Heart right ventricle (tissue), 16 donors: ENCODE results near the gene FAM149A. TPM values are rescaled to one million over a fixed set of nuclear protein-coding genes. Genes with fewer than 3 reads are reported as not detected.

Experiments used
- ATAC-seq, 8 donors: fragments of 200-7000 bp; cut with Tn5 transposase; one replicate each; pipeline ENCODE4 v1.9.1; 2020; ENCODE audit warnings: mild to moderate bottlenecking in 8 of 8, moderate library complexity in 8 of 8, moderate number of reproducible peaks in 1 of 8
- DNase-seq, 2 donors: peaks; one replicate each; pipeline ENCODE4 v3.0.0-alpha.2; 2020
- H3K27ac ChIP-seq, 10 donors: fragments of 200-600 bp; sonication (generic) in 2 of 10; one replicate each; pipeline versions ENCODE4 v1.5.0 to v1.8.0; 2020 to 2022; ENCODE audit warnings: mild to moderate bottlenecking in 3 of 10
- H3K27me3 ChIP-seq, 7 donors: fragments of 200-600 bp; one replicate each; pipeline ENCODE4 v1.8.0; 2021 to 2022; ENCODE audit warnings: mild to moderate bottlenecking in 2 of 7
- H3K36me3 ChIP-seq, 9 donors: fragments of 200-600 bp; sonication (generic) in 1 of 9; one replicate each; pipeline versions ENCODE4 v1.5.0 to v1.8.0; 2020 to 2022; ENCODE audit warnings: mild to moderate bottlenecking in 2 of 9
- H3K4me1 ChIP-seq, 9 donors: fragments of 200-600 bp; sonication (generic) in 1 of 9; one replicate each; pipeline versions ENCODE4 v1.5.0 to v1.8.0; 2020 to 2022; ENCODE audit warnings: mild to moderate bottlenecking in 4 of 9
- H3K4me3 ChIP-seq, 10 donors: fragments of 200-600 bp; sonication (generic) in 2 of 10; one replicate each; pipeline versions ENCODE4 v1.5.0 to v1.8.0; 2020 to 2022; ENCODE audit warnings: mild to moderate bottlenecking in 7 of 10, moderate library complexity in 2 of 10
- H3K9me3 ChIP-seq, 11 donors: fragments of 200-600 bp in 10 of 11; sonication (generic) in 2 of 11; one replicate each; pipeline versions ENCODE4 v1.5.0 to v1.8.0; 2013 to 2022; ENCODE audit warnings: mild to moderate bottlenecking in 2 of 11, control low read depth in 1 of 11, moderate library complexity in 1 of 11
- WGBS, 2 donors: extraction: QIAGEN DNeasy Blood & Tissue Kit; methylation state at CpG; one replicate each; pipeline ENCODE4 v1.1.7; 2013; ENCODE audit warnings: inconsistent platforms in 1 of 2; 5-methylcytosine and 5-hydroxymethylcytosine counted together
- intact Hi-C, 10 donors: fragments of 100-400 bp; cut with DNase I; formaldehyde crosslinking; loops; one replicate each; pipeline versions ENCODE4 v1.11.1 to v1.14.2; 2022
- polyA plus RNA-seq, 2 donors: library from polyadenylated mRNA; stranded (reverse); fragments of 200-250 nt; gene quantifications; one replicate each; pipeline ENCODE4 v1.2.3, GENCODE V29; 2013
- total RNA-seq, 10 donors: library from RNA; stranded (reverse); fragmentation: NEBNext Ultra II Directional in 3 of 10; extraction: Animal tissue kit (Norgen Biotek cat#: 25700) in 3 of 10; gene quantifications; one replicate each; pipeline versions ENCODE4 v1.2.1 to v1.2.4, GENCODE V29; 2021 to 2023
- TF ChIP-seq, protein P1 (sequence below), 9 donors: fragments of 200-600 bp; sonication (generic) in 2 of 9; IDR thresholded peaks; one replicate each; pipeline versions ENCODE4 v1.5.0 to v1.8.0; 2021 to 2022; ENCODE audit warnings: antibody characterized with exemption in 9 of 9, mild to moderate bottlenecking in 5 of 9, moderate library complexity in 1 of 9
- donor health status: Arrhythmogenic right ventricular cardiomyopathy.
- donor health status: ischemic (EF 13 %, LVEDD 7.1; RV severe dilation, severe dysfunction).
- donor health status: healthy with polysubstance abuse.
- donor health status: DM: no; HTN: yes; CAD: no.
- donor health status: DM: no; HTN: no; CAD: no.
- donor health status: ischemic (EF 25% LVEDD 6.9; RV normal size, moderate dysfunction).
- donor health status: ischemic (EF 25% LVEDD 5.7; RV mildly dilated, moderate dysfunction).
- donor health status: healthy.
- donor health status: DM: yes; HTN: yes; CAD: no.
- donor health status: Ischemic cardiomyopathy.
- donor health status: ischemic (EF 35%, LVEDD 5.7; RV mildly dilated, moderate dysfunction).
- donor health status: nonischemic (EF 11% LVEDD 7.7; RV severe dilation, severe dysfunction).
- donor health status: DM: yes; HTN: yes; CAD: no.
- donor health status: PGD.
- donor health status: ischemic (EF 29% LVEDD 5.4; RV normal size, mild dysfunction).
- donor health status: nonischemic (EF 23%, LVEDD 6.1; RV moderate dilation, normal function).

The FAM149A gene
- total and polyA plus RNA-seq, 12 donors: 1.2 to 13.7 (median 9.8) TPM

- no peak overlapping the region for H3K4me3 ChIP-seq
- no peak overlapping the region for H3K27ac ChIP-seq
- H3K4me1 ChIP-seq: peaks cover 0 to 26% (median 13%) of the 10 kb centered on the region in 9 donors
- TF ChIP-seq, protein P1, sequence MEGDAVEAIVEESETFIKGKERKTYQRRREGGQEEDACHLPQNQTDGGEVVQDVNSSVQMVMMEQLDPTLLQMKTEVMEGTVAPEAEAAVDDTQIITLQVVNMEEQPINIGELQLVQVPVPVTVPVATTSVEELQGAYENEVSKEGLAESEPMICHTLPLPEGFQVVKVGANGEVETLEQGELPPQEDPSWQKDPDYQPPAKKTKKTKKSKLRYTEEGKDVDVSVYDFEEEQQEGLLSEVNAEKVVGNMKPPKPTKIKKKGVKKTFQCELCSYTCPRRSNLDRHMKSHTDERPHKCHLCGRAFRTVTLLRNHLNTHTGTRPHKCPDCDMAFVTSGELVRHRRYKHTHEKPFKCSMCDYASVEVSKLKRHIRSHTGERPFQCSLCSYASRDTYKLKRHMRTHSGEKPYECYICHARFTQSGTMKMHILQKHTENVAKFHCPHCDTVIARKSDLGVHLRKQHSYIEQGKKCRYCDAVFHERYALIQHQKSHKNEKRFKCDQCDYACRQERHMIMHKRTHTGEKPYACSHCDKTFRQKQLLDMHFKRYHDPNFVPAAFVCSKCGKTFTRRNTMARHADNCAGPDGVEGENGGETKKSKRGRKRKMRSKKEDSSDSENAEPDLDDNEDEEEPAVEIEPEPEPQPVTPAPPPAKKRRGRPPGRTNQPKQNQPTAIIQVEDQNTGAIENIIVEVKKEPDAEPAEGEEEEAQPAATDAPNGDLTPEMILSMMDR (IDR thresholded peaks at IDR 0.05): no peak
- intact Hi-C loops: loop anchor here in 1 of 10 donors (5.0 kb wide), 1 partner anchor 44 kb away; the partner anchor contains the start of gene CYP4V2
- H3K9me3 ChIP-seq: no peaks in the 10 kb centered on the region
- peaks cover 0 to 4% (median 0%) of the 10 kb centered on the region in 9 donors for H3K36me3 ChIP-seq
- DNase-seq (no peak), ATAC-seq (no peak)
- peaks cover 0 to 41% (median 0%) of the 10 kb centered on the region in 7 donors for H3K27me3 ChIP-seq
- WGBS, 2 donors: 94 to 96% methylated on average over 1 of the region's 1 CpG
These were observed 44.0 kb downstream of the FAM149A start for GRCh38 chr4:186148336-186148975.

GRCh38 chr4:186149872-186150271 is 45.4 kb downstream of the FAM149A start:
- ATAC-seq (peak in 7 of 8 donors; percentile 54 to 89 (median 59)), DNase-seq (peak; percentile 70 to 82)
- TF ChIP-seq, protein P1 (IDR thresholded peaks at IDR 0.05): peak in 8 of 9 donors; percentile 39 to 87 (median 71)
- intact Hi-C loops: loop anchor here in 1 of 10 donors (5.0 kb wide), 1 partner anchor 42 kb away; the partner anchor contains the start of gene CYP4V2
- H3K36me3 ChIP-seq: peaks cover 0 to 12% (median 0%) of the 10 kb centered on the region in 9 donors
- no peaks in the 10 kb centered on the region for H3K9me3 ChIP-seq
- 32 to 51% methylated on average over 14 of the region's 14 CpGs for WGBS, 2 donors
- peaks cover 0 to 30% (median 0%) of the 10 kb centered on the region in 7 donors for H3K27me3 ChIP-seq
- H3K4me3 ChIP-seq: peak overlapping the region in 6 of 10 donors; percentile 0 to 36 (median 28)
- H3K27ac ChIP-seq: peak overlapping the region in 5 of 10 donors; percentile 2 to 65 (median 15)
- H3K4me1 ChIP-seq: peaks cover 0 to 19% (median 8%) of the 10 kb centered on the region in 9 donors

DNA sequence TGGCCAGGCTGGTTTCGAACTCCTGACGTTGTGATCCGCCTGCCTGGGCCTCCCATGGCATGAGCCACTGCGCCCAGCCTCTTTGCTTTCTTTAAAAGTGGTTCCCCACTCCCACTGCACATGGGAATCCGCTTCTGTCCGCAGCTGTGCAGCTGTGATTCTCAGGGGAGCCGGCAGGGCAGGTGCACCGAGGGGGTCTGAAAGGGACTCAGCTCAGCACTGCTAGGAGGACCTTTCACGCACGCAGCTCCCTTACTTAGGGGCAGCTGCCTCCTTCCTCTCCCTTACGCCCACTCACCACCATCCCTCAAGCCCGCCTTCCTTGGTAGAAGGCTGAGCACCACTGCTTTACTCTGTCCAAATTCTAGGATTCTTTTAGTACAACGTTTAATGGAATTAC is 46.4 kb downstream of the FAM149A start:
- no peak for ATAC-seq
- H3K9me3 ChIP-seq: no peaks in the 10 kb centered on the region
- no peak overlapping the region for H3K27ac ChIP-seq
- intact Hi-C loops: no loop called here
- no peak for DNase-seq
- H3K4me1 ChIP-seq: peaks cover 0 to 11% (median 0%) of the 10 kb centered on the region in 9 donors
- H3K4me3 ChIP-seq: no peak overlapping the region
- peaks cover 0 to 13% (median 0%) of the 10 kb centered on the region in 9 donors for H3K36me3 ChIP-seq
- peaks cover 0 to 20% (median 0%) of the 10 kb centered on the region in 7 donors for H3K27me3 ChIP-seq
- TF ChIP-seq, protein P1 (IDR thresholded peaks at IDR 0.05): no peak
- 93 to 97% methylated on average over 13 of the region's 13 CpGs for WGBS, 2 donors

DNA sequence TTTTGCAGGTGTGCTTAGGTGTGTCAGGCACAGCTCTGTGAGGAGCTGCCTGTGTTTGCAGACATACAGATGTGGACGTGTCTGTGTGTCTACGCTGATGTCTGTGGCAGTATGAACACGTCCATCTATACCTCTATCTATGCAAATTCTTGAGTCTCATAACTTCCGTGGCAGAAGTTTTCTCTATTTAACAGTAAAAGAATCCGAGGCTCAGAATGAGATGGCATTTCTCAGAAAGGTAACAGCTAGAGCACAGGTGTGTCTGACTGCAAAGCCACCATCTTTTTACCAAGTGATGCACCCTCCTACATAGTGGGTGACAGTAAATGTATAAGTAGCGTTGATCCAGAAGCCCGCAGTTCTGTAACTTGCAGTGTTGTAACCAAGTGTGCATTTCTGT is 47.0 kb downstream of the FAM149A start:
- 93 to 96% methylated on average over 7 of the region's 7 CpGs for WGBS, 2 donors
- ATAC-seq: no peak
- DNase-seq: no peak
- intact Hi-C loops: no loop called here
- Histone ChIP-seq H3K4me3 (no peak overlapping the region), H3K36me3 (peaks cover 0 to 16% (median 0%) of the 10 kb centered on the region in 9 donors), H3K27ac (no peak overlapping the region), H3K9me3 (no peaks in the 10 kb centered on the region), H3K4me1 (peaks cover 0 to 11% (median 0%) of the 10 kb centered on the region in 9 donors), H3K27me3 (peaks cover 0 to 14% (median 0%) of the 10 kb centered on the region in 7 donors)
- TF ChIP-seq, protein P1 (IDR thresholded peaks at IDR 0.05): no peak
